Esophagus muscularis mucosa (tissue), 3 donors: ENCODE data around the gene CTSZ.

Experiments used
- POLR2A ChIP-seq: fragments of 450-650 bp; IDR thresholded peaks from one replicate; pipeline ENCODE4 v1.6.1; 2017; ENCODE audit warnings: antibody characterized with exemption, moderate library complexity, mild to moderate bottlenecking, low read depth
- POLR2AphosphoS5 ChIP-seq, 2 donors: sonication (generic); formaldehyde crosslinking; IDR thresholded peaks; one replicate each; pipeline ENCODE4 v1.6.1; 2017; ENCODE audit warnings: antibody characterized with exemption in 2 of 2
- TF ChIP-seq, protein P1 (sequence below), 3 experiments: fragments of 200-600 bp in 2 of 3; fragments of 450-650 bp in 1 of 3; sonication (generic) in 2 of 3; IDR thresholded peaks; one replicate each; pipeline ENCODE4 v1.5.1; 2017 to 2019; ENCODE audit warnings: antibody characterized with exemption in 3 of 3, mild to moderate bottlenecking in 2 of 3, moderate library complexity in 1 of 3

DNA sequence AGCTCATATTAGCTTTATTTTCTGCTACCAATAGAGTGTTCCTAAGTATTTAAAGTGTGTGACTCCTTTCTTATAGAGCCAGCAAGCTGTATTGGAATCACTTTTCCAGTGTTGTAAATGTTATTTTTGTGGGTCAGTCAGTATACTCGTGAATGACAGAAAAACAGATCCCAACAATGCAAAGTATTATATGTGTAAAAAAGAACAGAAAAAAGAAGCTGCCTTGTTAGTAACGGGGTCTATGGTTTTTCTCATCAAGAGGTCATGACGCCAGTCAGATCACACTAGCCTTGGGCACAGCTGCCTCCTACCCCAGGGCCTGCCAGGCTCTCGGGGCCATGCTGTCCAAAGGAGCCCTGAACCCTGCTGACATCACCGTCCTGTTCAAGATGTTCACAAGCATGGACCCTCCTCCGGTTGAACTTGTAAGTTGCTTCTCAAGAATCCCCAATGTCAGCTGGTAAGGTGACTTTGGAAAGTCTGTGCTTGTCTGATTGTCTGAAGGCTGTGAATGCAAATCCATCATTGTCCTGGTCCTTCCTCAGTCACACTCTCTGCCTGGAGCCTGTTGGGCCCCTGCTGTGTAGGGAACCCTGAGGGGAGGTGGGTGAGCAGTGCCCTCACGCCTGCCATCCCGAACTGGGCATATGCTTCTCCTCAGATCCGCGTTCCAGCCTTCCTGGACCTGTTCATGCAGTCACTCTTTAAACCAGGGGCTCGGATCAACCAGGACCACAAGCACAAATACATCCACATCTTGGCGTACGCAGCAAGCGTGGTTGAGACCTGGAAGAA lies 16.2 kb downstream of the CTSZ start:
- TF ChIP-seq, protein P1, sequence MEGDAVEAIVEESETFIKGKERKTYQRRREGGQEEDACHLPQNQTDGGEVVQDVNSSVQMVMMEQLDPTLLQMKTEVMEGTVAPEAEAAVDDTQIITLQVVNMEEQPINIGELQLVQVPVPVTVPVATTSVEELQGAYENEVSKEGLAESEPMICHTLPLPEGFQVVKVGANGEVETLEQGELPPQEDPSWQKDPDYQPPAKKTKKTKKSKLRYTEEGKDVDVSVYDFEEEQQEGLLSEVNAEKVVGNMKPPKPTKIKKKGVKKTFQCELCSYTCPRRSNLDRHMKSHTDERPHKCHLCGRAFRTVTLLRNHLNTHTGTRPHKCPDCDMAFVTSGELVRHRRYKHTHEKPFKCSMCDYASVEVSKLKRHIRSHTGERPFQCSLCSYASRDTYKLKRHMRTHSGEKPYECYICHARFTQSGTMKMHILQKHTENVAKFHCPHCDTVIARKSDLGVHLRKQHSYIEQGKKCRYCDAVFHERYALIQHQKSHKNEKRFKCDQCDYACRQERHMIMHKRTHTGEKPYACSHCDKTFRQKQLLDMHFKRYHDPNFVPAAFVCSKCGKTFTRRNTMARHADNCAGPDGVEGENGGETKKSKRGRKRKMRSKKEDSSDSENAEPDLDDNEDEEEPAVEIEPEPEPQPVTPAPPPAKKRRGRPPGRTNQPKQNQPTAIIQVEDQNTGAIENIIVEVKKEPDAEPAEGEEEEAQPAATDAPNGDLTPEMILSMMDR (IDR thresholded peaks at IDR 0.05): no peak
- TF ChIP-seq POLR2A: no peak
- TF ChIP-seq POLR2AphosphoS5 (IDR thresholded peaks at IDR 0.05): no peak
